NCI-H1417 (cell line): ENCODE data around the gene CCNY.
"Not testable (repeated sequence)": the region's sequence is repeated elsewhere in the genome, so short reads cannot be mapped to it uniquely, and the experiment has no call there.

Source experiments
- DNase-seq, 3 experiments: peaks; one replicate each; lab custom pipeline; 2025; lab: John Stamatoyannopoulos, UW

CCNY gene

DNA sequence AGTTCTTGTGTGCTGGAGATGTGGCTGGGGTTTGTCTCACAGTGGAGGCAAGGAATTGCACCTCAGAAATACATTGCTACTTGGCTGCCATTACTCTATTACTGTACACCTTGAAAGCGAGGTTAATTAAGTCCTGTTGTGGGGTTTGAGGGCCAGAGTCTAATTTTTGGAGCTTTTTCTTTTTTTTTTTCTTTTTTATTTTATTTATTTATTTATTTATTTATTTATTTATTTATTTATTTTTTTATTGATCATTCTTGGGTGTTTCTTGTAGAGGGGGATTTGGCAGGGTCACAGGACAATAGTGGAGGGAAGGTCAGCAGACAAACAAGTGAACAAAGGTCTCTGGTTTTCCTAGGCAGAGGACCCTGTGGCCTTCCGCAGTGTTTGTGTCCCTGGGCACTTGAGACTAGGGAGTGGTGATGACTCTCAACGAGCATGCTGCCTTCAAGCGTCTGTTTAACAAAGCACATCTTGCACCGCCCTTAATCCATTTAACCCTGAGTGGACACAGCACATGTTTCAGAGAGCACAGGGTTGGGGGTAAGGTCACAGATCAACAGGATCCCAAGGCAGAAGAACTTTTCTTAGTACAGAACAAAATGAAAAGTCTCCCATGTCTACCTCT lies 69.8 kb downstream of the CCNY start:
- DNase-seq: not testable (repeated sequence)

DNA sequence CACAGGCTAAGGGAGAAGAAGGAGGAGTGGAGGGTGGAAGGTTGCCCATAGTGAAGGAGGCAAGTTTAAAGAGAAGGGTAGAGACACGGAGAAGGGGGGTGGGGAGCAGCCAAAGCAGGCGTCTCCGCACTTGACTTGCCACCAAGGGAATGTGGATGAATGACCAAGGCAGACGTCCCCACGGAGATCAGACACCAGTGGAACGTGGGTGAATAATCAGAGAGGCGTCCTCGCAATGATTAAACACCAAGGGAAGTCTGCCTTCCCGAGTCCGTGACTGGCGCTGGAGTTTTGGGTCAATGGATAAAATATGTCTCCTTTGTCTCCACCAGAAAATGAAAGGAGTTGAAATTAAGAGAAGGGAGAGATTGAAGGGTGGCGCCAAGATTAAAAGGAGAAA lies 71.4 kb downstream of the CCNY start:
- DNase-seq: not testable (repeated sequence)

- peak in 1 of 3 experiments; percentile 32 for DNase-seq
These were observed 72.8 kb downstream of the CCNY start for GRCh38 chr10:35409094-35409582.

- no peak for DNase-seq
These were observed 73.5 kb downstream of the CCNY start for GRCh38 chr10:35409808-35410207.

GRCh38 chr10:35412003-35412723 lies 75.9 kb downstream of the CCNY start:
- DNase-seq: no peak

- DNase-seq: no peak
These were observed 76.7 kb downstream of the CCNY start for GRCh38 chr10:35412900-35413491.

GRCh38 chr10:35413985-35414861 lies 77.9 kb downstream of the CCNY start:
- no peak for DNase-seq

DNA sequence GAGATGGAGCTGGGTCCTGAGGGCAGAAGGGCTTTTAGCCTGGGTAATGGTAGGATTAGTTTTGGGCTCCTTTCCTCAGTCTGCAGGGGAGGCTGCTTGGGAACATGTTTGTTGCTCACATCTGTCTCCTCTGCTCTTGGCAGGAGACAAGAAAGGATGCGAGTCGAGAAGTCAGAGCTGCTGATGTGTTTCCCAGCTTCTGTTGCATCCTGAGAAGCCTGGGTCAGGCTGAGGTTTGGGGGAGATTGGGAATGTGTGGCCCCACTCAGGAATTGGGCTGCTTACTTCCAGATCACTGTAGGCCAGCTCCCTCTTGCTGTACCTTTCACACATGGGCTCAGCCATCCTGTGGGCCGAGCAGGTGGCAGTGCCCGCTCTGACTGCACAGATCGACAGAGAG lies 79.2 kb downstream of the CCNY start:
- DNase-seq: no peak

- DNase-seq: peak; percentile 12 to 93 (median 76)
These were observed 80.5 kb downstream of the CCNY start for GRCh38 chr10:35416619-35417312.

GRCh38 chr10:35417313-35417625 lies 81.0 kb downstream of the CCNY start:
- DNase-seq: no peak

GRCh38 chr10:35417795-35418194 lies 81.5 kb downstream of the CCNY start:
- DNase-seq: peak in 1 of 3 experiments; percentile 19

GRCh38 chr10:35418580-35418979 lies 82.3 kb downstream of the CCNY start:
- not testable (repeated sequence) for DNase-seq

DNA sequence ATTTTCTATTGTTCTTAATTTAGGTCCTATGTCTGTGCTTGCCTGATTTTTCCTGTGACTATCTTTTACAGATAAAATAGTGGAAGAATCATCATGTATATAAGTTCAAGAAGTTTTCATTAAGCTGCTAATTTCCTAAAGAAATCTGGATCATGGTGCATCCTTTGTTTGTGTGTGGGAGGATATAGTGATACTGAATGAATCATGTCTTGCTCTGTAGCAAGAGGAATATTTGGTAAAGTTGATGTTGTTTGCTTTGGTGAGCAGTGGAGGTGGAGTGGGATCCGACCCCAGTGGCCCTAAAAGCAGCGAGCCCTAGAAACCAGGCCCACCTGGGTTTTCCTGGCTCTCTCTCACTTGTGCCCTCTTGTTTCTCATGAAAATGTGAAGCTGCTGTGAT lies 83.7 kb downstream of the CCNY start:
- DNase-seq: no peak

- DNase-seq: no peak
These were observed 84.7 kb downstream of the CCNY start for GRCh38 chr10:35420827-35421552.

- no peak for DNase-seq
These were observed 85.4 kb downstream of the CCNY start for GRCh38 chr10:35421553-35422178.

- DNase-seq: no peak
These were observed 85.9 kb downstream of the CCNY start for GRCh38 chr10:35422228-35422627.

DNA sequence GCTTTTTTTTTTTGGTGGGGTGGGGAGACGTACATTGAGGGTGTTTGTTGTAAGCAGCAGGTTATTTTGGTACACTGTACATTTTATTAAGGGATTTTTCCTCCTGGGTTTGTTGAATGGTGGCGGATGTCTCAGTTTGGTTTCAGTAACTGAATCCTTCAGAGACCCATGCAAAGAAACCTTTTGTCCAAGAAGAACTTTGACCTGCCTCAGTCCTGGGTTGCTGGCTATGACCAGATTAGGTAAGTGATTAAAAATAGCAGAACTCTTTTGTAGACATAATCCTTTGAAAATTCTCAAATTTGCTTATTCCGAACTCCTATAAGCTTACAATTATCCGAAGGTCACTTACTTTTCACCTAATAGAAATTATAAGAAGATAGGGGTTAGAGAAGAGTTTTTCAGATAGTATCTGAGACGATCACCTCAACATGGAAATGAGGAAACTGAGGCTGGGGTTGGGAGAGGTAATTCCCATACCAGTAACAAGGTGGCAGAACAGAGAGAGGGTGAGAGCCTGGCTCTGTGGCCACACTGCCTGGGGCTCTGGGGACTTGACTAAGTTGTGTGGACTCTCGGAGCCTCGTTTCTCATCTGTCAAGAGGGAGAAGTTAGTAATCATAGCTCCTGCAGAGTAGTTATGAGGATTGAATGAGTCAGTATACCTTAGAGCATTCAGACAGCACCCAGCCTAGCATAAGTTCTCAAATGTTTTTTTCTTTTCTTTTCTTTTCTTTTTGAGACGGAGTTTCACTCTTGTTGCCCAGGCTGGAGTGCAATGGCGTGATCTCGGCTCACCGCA lies 87.4 kb downstream of the CCNY start:
- no peak for DNase-seq

- no peak for DNase-seq
These were observed 88.5 kb downstream of the CCNY start for GRCh38 chr10:35424680-35425285.

- no peak for DNase-seq
These were observed 89.3 kb downstream of the CCNY start for GRCh38 chr10:35425595-35425994.
